ENCODE measurements around the gene CD200.

- TF ChIP-seq POLR2AphosphoS5 (IDR thresholded peaks at IDR 0.05; ENCODE audit: low read depth): no peak
- no peak for TF ChIP-seq CTCF (IDR thresholded peaks at IDR 0.05; ENCODE audit: insufficient read depth, low read length)
These were observed 29.8 kb upstream of the CD200 start for GRCh38 chr3:112302881-112303763.

Data from HL-60 (cell line).